SU-DHL-6 (cell line): ENCODE data around the gene GAS1.

Experiments used
- H2AFZ ChIP-seq: fragments of 200-600 bp; sonication (generic); 2 replicates; pipeline ENCODE4 v1.6.1; 2014; ENCODE audit warnings: low read depth, mild to moderate bottlenecking, moderate library complexity, mixed read lengths, antibody characterized with exemption, low read length; ENCODE audit not compliant: severe bottlenecking
- H3F3A ChIP-seq: fragments of 200-600 bp; shearing (Covaris generic); 2 replicates; pipeline ENCODE4 v1.6.0; 2016; ENCODE audit warnings: antibody characterized with exemption, mild to moderate bottlenecking; ENCODE audit not compliant: insufficient read depth
- H3K27ac ChIP-seq: fragments of 200-600 bp; sonication (generic); 2 replicates; pipeline ENCODE4 v1.5.1; 2016; ENCODE audit warnings: low read depth, mild to moderate bottlenecking, low read length, moderate library complexity, mixed read lengths
- H3K27me3 ChIP-seq: fragments of 200-600 bp; sonication (generic), shearing (Covaris generic); 2 replicates; pipeline ENCODE4 v1.6.0; 2014; ENCODE audit warnings: mild to moderate bottlenecking, low read length
- H3K36me3 ChIP-seq: fragments of 200-600 bp; sonication (generic); 2 replicates; pipeline ENCODE4 v1.6.1; 2014; ENCODE audit warnings: mild to moderate bottlenecking, low read length, mixed read lengths
- H3K4me2 ChIP-seq: fragments of 300-600, 200-600 bp; shearing (Covaris generic), sonication (generic); 2 replicates; pipeline ENCODE4 v1.6.0; 2014; ENCODE audit warnings: low read length, low read depth, mild to moderate bottlenecking; ENCODE audit not compliant: poor library complexity, severe bottlenecking
- H3K4me3 ChIP-seq: fragments of 200-600 bp; sonication (generic); 2 replicates; pipeline ENCODE4 v1.5.1; 2014; ENCODE audit warnings: antibody characterized with exemption, low read length, mild to moderate bottlenecking, mixed read lengths; ENCODE audit not compliant: insufficient read depth, poor library complexity, severe bottlenecking
- H3K79me2 ChIP-seq: fragments of 200-600 bp; sonication (generic); 2 replicates; pipeline ENCODE4 v1.6.1; 2014; ENCODE audit warnings: mild to moderate bottlenecking, low read length, moderate library complexity; ENCODE audit not compliant: insufficient read depth
- H3K9ac ChIP-seq: fragments of 200-600 bp; sonication (generic); 2 replicates; pipeline ENCODE4 v1.7.0; 2014; ENCODE audit warnings: mild to moderate bottlenecking, low read length
- H3K9me2 ChIP-seq: fragments of 200-600 bp; sonication (generic); replicated peaks from 2 replicates; pipeline ENCODE4 v1.6.1; 2014; ENCODE audit warnings: low read length; ENCODE audit not compliant: insufficient read depth
- H3K9me3 ChIP-seq: fragments of 200-600 bp; sonication (generic); 2 replicates; pipeline ENCODE4 v1.6.1; 2014; ENCODE audit warnings: low read length, mixed read lengths; ENCODE audit not compliant: insufficient read depth
- H4K20me1 ChIP-seq: fragments of 200-600 bp; sonication (generic); 2 replicates; pipeline ENCODE4 v1.6.1; 2014; ENCODE audit warnings: low read depth, mild to moderate bottlenecking, antibody characterized with exemption, low read length, moderate library complexity, mixed read lengths
- CTCF ChIP-seq: fragments of 200-600 bp; sonication (generic); IDR thresholded peaks from one replicate; pipeline ENCODE4 v1.5.1; 2017; ENCODE audit warnings: antibody characterized with exemption, mild to moderate bottlenecking, low read length, moderate library complexity; ENCODE audit not compliant: insufficient read depth, poor library complexity, severe bottlenecking
- EZH2phosphoT487 ChIP-seq: fragments of 200-600 bp; sonication (generic), shearing (Covaris generic); conservative IDR thresholded peaks from 2 replicates; pipeline ENCODE4 v1.6.1; 2018; ENCODE audit warnings: mild to moderate bottlenecking, antibody characterized with exemption, low read length, moderate library complexity, mixed read lengths

The GAS1 gene

DNA sequence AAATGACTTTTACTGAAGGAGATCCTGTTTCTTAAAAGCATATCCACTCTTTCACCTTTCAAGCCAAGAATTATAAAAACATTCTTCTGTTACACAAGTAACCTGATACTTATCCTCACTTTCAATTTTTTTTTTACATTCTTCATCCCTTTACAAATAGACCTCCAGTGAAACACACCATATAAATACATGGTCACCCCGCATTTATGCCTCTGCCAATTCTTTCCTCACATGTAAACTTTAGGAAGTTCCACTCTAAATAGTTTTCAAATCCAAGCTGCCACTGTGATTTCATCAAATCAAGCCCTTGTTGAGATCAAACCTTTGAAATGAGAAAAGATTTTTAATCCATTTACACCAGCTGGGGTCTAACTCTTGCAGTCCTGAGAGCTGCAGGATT is 40.0 kb downstream of the GAS1 start:
- no peaks in the 10 kb centered on the region for H4K20me1 ChIP-seq
- no peak for TF ChIP-seq CTCF
- no peak for TF ChIP-seq EZH2phosphoT487
- H3K9me3 ChIP-seq: no peaks in the 10 kb centered on the region
- no peaks in the 10 kb centered on the region for H3K27me3 ChIP-seq
- H2AFZ ChIP-seq: no peak overlapping the region
- H3K9me2 ChIP-seq: no peaks in the 10 kb centered on the region
- no peak overlapping the region for H3K4me2 ChIP-seq
- no peaks in the 10 kb centered on the region for H3K79me2 ChIP-seq
- no peaks in the 10 kb centered on the region for H3K36me3 ChIP-seq
- H3K27ac ChIP-seq: no peak overlapping the region
- no peak overlapping the region for H3K4me3 ChIP-seq
- no peak overlapping the region for H3K9ac ChIP-seq
- no peaks in the 10 kb centered on the region for H3F3A ChIP-seq

- no peak overlapping the region for H3K27ac ChIP-seq
- H2AFZ ChIP-seq: no peak overlapping the region
- no peak overlapping the region for H3K4me3 ChIP-seq
- no peaks in the 10 kb centered on the region for H3K9me3 ChIP-seq
- H4K20me1 ChIP-seq: no peaks in the 10 kb centered on the region
- no peaks in the 10 kb centered on the region for H3K36me3 ChIP-seq
- H3F3A ChIP-seq: no peaks in the 10 kb centered on the region
- H3K27me3 ChIP-seq: no peaks in the 10 kb centered on the region
- no peaks in the 10 kb centered on the region for H3K9me2 ChIP-seq
- TF ChIP-seq CTCF: no peak
- H3K79me2 ChIP-seq: no peaks in the 10 kb centered on the region
- no peak overlapping the region for H3K4me2 ChIP-seq
- H3K9ac ChIP-seq: no peak overlapping the region
These were observed 43.6 kb downstream of the GAS1 start for GRCh38 chr9:86903734-86904085.

- no peak for TF ChIP-seq CTCF
- no peak for TF ChIP-seq EZH2phosphoT487
- Histone ChIP-seq H3F3A (no peaks in the 10 kb centered on the region), H3K4me2 (no peak overlapping the region), H3K27ac (no peak overlapping the region), H4K20me1 (no peaks in the 10 kb centered on the region), H3K9me2 (no peaks in the 10 kb centered on the region), H2AFZ (no peak overlapping the region), H3K79me2 (no peaks in the 10 kb centered on the region), H3K27me3 (no peaks in the 10 kb centered on the region), H3K9ac (no peak overlapping the region), H3K9me3 (no peaks in the 10 kb centered on the region), H3K36me3 (no peaks in the 10 kb centered on the region), H3K4me3 (no peak overlapping the region)
These were observed 44.1 kb downstream of the GAS1 start for GRCh38 chr9:86902991-86903733.
